Measurements from ENCODE around the gene HSF5. TPM values are rescaled to one million over a fixed set of nuclear protein-coding genes. Genes with fewer than 3 reads are reported as not detected.

Gene HSF5
- total and polyA plus RNA-seq, 2 donors (not counting 3 experiments of a cell fraction or from before 2014, with no cell fraction given), result 0.03 TPM; not detected in 1

GRCh38 chr17:58513965-58514769 lies 26.0 kb upstream of the HSF5 start, which contains the start of gene MTMR4:
TSS of gene MTMR4 (minus strand) at chr17:58514638. CDS start at chr17:58514407, 231 bp downstream.
- H3K4me3 ChIP-seq (replicated peaks in 1 of 3; ENCODE audit: insufficient read depth in 1 of 3, low read depth in 1 of 3, low read length in 3 of 3), result peak within 1 kb of the TSS; percentile 65 to 70 (median 68)
- CTCF ChIA-PET, result interaction anchor here (0.6 to 2.1 kb wide), 6 partner anchors 13 to 491 kb away, joined by 3 to 7 read pairs (median 6); partner anchors contain the start of gene HSF5
- BruUV-seq (replicated peaks), result no TSS peak
- H3K4me2 ChIP-seq (ENCODE audit: insufficient read depth, low read length), result peak within 1 kb of the TSS; percentile 18
- dilution Hi-C loops (cut with MboI; ENCODE audit: extremely low pct_ligation_motif_present, low sequenced_read_pairs) (no loop called here), intact Hi-C loops (cut with micrococcal nuclease) (no loop called here)
- TF ChIP-seq FOS (IDR thresholded peaks at IDR 0.05; ENCODE audit: borderline replicate concordance, insufficient read depth, low read length) (no peak), POLR2A (IDR thresholded peaks at IDR 0.05; ENCODE audit: low read depth, low read length) (peak; percentile 65), CTCF (IDR thresholded peaks at IDR 0.05; ENCODE audit: extremely low read depth in 1 of 2, insufficient read depth in 1 of 2, low read depth in 1 of 2, low read length in 2 of 2) (no peak), EZH2 (IDR thresholded peaks at IDR 0.05; ENCODE audit: borderline replicate concordance, low read depth, low read length, severe bottlenecking) (no peak), POLR2AphosphoS5 (IDR thresholded peaks at IDR 0.05; ENCODE audit: insufficient read depth, low read depth, low read length) (peak; percentile 73)
- H3K4me1 ChIP-seq (ENCODE audit: control insufficient read depth, extremely low read depth, insufficient read depth, low read length), result peaks cover 18% of the 10 kb centered on the region
- no peaks in the 10 kb centered on the region for H4K20me1 ChIP-seq (replicated peaks; ENCODE audit: control insufficient read depth, extremely low read depth, insufficient read depth, low read length)
- peaks cover 0 to 23% of the 10 kb centered on the region in 2 experiments for H3K36me3 ChIP-seq (ENCODE audit: control insufficient read depth in 2 of 2, extremely low read depth in 1 of 2, insufficient read depth in 2 of 2, low read length in 2 of 2)
- POLR2A ChIA-PET, result interaction anchor here (0.6 to 3.0 kb wide), 2 partner anchors 117 to 531 kb away, joined by 4 to 27 read pairs; no protein-coding TSS in a partner anchor
- peak within 1 kb of the TSS; percentile 80 for H2AFZ ChIP-seq (ENCODE audit: low read depth, low read length)
- no peaks in the 10 kb centered on the region for H3K9me3 ChIP-seq (replicated peaks; ENCODE audit: control insufficient read depth, insufficient read depth, low read length)
- FAIRE-seq (peak; percentile 79), DNase-seq (ENCODE audit: low read depth, low spot score) (peak; percentile 73)
- no peaks in the 10 kb centered on the region for H3K27me3 ChIP-seq (ENCODE audit: control insufficient read depth in 2 of 2, insufficient read depth in 2 of 2, low read length in 2 of 2)
- H3K27ac ChIP-seq (ENCODE audit: insufficient read depth, low read depth, low read length), result no peak within 1 kb of the TSS
- peak within 1 kb of the TSS; percentile 61 for H3K9ac ChIP-seq (replicated peaks; ENCODE audit: extremely low read depth, insufficient read depth, low read length)
- H3K9me1 ChIP-seq (replicated peaks; ENCODE audit: control insufficient read depth, extremely low read depth, insufficient read depth, low read length), result no peaks in the 10 kb centered on the region
- no peaks in the 10 kb centered on the region for H3K79me2 ChIP-seq (ENCODE audit: control insufficient read depth, insufficient read depth, low read length)
